Measurements from ENCODE around the gene PACSIN2.
"Not testable (repeated sequence)": the region's sequence is repeated elsewhere in the genome, so short reads cannot be mapped to it uniquely, and the experiment has no call there.

PACSIN2 gene, protein sequence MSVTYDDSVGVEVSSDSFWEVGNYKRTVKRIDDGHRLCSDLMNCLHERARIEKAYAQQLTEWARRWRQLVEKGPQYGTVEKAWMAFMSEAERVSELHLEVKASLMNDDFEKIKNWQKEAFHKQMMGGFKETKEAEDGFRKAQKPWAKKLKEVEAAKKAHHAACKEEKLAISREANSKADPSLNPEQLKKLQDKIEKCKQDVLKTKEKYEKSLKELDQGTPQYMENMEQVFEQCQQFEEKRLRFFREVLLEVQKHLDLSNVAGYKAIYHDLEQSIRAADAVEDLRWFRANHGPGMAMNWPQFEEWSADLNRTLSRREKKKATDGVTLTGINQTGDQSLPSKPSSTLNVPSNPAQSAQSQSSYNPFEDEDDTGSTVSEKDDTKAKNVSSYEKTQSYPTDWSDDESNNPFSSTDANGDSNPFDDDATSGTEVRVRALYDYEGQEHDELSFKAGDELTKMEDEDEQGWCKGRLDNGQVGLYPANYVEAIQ

DNA sequence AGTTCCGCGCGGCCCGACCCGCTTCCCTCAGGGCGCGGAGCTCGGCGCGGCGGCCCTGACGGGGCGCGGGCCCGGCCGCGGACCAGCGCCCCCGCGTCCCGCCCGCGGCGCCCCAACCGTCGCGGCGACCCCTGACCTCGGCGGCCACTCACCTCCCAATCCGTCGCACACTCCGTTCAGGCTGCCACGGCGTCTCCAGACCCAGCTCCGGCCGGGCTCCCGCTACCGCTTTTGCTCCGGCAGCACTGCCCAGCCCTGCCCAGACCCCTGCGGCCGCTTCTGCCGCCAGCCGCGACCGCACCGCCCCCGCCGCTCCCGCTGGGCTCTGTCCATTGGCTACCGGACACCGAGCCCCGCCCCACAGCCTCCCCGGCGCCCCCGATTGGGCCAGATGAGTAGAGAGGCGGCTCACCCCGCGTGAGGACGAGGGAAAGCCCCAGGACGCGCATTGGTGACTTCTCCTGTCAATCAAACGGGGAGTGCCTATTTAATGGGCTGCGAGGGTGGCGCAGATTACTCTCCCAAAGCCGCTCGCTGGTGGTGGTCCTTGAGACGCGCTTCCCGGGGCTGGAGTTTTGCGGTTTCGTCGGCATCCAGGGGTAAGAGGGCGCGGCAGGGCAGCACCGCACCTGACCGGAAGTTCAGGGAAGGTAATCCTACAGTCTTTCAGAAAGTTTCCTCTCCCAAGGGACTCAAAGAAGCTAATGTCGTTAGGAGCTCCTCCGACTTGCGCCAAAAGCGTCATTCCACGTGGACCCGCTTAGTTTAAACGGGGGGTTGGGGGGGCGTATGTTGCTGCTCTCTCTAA lies at the start of gene PACSIN2:
TSS of gene PACSIN2 (minus strand) at position 281 of the 808 bp plus-strand sequence. CDS start 103,069 bp downstream, outside the sequence.
- peak; percentile 96 to 99 for DNase-seq

DNA sequence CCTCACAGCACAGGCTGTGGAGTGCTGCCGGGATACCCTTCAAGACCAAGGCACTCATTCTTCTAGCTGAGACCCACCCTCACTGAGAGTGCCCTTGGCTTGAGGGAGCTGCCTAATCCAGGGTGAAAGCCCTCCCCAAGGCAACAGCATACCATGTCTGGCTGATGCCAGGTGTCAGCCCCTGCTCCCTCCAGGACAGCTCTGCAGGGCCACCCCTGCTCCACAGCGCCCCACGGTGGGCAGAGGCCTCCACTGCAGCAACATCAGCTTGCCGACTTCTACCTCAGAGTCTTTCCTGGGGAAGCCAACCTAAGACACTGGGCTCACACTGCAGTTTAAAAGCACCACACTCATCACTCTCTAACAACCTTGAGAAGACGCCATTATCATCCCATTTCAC lies 45.2 kb upstream of the PACSIN2 start:
- no peak for DNase-seq

DNA sequence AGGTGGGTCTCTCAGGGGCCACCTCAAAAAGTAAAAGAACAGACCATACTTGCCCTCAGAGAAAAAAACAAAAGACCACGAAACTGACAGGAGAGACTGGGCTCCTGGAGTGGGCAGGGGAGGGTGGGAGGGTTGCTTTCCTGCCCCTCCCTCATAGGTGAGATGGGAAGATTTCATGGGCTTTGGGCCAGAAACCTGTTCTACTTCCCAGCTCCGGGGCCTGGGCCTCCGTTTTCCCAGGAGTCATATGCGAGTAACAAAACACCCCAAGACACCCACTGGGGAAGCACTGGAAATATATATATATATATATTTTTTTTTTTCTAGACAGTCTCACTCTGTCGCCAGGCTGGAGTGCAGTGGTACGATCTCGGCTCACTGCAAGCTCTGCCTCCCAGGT lies 42.7 kb upstream of the PACSIN2 start:
- no peak for DNase-seq

DNA sequence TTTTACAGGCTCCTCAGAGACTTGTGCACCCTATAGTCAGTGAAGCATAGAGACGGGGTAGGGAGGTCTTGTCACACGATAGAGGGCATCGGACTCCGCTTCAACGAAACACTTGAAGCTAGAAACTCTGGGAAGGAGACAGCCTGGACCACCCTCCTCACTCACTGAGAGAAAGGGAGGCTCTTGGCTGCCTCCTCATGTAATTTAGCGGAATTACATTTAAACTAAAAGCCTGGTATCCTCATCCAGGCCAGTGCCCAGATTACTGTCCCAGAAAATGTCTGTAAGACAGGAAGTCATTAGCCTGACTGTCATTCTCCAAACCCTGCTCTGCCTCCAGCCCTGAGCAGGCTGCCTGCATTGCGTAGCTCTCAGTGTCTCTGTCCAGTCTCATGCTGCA lies 38.2 kb upstream of the PACSIN2 start:
- no peak for DNase-seq

DNA sequence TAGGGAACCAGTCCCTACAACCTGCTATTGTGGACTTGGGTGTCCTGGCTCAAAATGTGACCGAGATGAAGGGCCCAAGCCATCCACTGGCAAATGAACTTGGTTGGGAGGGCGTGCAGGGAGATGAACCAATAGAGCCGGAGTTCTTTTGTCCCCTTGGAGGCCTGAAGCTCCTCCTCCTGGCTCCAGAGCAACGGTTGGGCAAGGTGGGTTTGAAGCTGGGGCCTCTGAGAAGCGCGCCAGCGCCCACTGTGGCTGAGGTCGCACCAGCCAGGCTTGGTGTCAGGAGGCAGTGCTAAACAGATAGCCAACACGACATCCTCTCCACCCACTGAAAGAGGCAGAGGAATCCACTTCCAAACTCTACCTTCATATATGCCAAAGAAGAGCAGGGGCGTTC lies 36.0 kb upstream of the PACSIN2 start:
- no peak for DNase-seq

DNA sequence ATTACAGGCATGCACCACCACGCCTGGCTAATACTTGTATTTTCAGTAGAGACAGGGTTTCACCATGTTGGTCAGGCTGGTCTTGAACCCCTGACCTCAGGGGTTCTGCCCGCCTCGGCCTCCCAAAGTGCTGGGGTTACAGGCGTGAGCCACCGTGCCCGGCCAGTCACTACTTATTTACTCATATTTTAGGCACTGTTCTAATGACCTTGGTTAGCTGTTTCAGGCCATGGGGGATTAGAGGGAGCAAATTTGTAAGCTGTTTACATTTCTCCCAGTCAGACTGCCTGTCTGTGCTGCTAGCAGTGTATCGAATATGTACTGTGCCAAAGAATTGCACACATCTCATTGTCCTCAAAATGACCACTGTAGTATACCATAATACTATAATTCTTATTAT lies 32.7 kb upstream of the PACSIN2 start:
- DNase-seq = no peak

DNA sequence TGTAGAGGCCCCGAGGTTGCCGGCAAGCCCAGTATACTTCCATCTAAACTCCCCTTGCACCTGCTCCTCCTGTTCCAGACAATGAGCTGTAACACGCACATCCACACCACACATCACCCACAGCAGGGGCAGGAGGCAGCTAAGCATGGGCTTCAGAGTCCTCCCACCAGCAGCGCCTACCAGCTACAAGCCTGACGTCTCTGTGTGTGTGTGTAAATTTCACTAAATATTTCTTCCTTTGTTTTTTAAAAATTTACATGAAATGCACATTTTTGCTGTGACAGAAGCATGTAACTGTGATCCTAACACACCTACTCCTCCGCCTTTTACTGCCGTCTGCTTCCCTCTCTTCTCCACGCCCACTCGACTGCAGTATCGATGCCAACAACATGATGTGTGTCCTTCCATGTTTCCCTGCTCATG lies 29.4 kb upstream of the PACSIN2 start:
- no peak for DNase-seq

DNA sequence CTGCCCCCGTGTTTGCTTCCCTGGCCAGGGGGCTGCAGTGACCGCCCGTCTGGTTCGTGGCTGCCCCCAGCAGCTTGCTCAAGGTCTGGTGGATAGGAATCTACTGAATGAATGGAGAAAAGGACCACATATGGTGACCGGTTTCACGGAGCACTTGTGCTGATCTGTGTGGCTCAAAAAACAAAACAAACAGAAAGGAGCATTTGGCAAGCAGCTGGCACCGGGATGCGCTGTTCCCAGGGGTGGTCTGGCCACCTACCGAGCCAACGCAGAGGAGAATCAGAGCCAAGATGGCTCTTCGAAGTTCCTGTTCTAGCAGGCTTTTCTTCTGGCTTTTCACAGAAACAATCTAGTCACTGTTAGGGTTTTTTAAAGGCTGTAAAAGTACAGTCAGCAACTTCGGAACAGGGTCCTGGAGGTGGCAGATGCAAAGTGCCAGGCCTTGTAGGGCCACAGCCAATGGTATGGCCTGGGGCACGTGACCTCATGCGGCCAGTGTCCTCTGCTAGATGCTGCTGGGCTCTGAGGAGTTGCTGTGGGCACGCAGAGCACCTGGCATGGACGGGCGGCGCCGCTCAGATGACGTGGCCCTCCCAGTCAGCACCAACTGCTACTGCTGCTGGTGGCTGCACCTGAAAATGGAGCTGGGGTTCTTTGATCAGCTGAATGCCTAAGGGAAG lies 27.3 kb upstream of the PACSIN2 start:
- DNase-seq = peak in 1 of 2 donors; percentile 5

DNA sequence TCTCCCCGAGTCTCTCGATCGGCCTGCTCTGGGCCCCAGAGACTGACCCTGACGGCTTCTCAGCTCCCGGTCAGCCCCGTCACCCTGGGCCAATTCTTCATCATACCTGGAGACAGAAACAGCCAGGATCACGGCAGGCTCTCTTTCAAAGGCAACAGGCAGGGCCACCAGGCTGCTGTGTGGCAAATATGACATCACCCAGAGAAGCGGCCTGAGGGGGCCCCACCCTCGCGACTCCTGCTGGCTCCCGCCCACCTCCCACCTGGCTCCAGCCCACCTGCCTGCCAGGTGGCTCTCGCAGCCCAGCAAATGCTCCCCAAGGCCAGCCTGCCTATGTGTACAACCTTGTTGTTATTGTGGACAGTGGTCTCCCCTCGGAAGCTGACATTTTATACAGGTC lies 24.9 kb upstream of the PACSIN2 start:
- DNase-seq = no peak

DNA sequence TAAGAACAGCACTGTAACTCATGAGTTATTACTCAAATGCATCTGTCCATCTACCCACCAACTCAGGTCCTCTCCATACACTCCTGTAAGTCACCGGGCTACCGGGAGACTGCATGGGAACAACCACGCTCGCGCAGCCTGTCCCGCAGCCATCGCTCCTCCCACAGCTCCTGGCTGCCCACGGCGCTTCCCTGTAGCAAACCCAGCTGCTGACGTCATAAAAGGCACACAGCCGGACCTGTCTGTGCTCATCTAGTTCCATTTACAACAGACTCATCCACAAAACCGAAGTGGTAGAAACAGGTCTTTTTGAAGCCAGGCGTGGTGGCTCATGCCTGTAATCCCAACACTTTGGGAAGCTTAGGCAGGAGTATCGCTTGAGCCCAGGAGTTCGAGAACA lies 23.4 kb upstream of the PACSIN2 start:
- DNase-seq = no peak

DNA sequence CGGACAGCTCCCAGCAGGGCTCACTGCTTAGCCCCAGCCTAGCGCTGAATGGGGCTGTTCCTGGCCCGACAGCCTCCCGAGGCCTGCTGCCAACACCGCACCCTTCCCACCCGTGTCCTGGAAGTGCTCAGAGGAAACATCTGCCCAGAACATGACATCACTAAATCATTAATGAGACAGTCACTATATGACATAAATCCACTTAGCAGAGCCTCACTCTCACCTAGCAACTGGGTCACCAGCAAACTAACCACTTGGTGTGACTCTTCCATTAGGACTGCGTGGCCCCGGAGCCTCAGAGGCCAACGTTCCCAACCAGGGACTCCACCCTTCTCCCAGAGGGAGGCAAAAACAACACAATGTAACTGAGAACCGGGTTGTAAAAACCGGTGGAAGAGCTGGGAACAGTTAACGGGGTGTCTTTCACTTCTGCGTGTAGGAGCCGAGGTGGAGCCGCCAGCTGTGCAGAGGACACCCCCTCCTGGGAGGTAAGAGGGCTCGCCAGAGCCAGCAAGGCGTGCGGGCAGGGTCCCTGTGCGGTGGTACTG lies 21.4 kb upstream of the PACSIN2 start:
- no peak for DNase-seq

DNA sequence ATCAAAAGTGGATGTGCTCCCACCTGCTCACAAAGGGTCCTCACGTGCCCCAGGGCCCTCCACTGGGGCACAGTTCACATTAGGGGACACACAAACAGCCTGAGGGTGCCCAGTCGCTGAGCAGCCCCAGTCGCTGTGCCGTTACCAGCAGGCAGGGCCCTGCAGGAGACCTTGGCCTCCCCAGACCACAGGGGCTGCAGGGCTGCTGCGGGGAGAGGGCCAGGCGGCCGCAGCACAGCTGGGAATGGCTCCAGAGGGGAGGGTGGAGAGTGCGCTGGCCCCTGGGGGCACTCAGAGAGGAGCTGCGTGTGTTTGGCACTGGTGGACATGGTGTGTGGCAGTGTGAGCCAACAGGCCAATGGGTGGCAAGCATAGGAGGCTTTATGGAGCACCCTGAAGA lies 20.3 kb upstream of the PACSIN2 start:
- DNase-seq = no peak

DNA sequence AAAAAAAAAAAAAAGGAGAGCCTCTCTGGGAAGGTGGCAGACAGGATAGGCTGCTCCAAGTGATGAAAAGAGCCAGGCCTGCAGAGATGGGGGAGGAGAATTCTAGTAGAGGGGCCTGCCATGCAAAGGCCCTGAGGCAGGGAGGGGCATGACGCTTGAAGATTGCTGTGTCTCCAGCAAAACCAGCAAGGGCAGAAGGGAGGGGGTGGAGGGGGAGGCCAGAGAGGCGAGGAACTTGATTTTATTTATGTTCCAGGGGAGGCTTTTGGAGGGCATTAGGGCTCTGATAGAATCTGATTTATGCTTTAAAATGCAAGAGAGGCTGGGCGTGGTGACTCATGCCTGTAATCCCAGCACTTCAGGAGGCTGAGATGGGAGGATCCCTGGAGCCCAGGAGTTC lies 16.7 kb upstream of the PACSIN2 start:
- no peak for DNase-seq

DNA sequence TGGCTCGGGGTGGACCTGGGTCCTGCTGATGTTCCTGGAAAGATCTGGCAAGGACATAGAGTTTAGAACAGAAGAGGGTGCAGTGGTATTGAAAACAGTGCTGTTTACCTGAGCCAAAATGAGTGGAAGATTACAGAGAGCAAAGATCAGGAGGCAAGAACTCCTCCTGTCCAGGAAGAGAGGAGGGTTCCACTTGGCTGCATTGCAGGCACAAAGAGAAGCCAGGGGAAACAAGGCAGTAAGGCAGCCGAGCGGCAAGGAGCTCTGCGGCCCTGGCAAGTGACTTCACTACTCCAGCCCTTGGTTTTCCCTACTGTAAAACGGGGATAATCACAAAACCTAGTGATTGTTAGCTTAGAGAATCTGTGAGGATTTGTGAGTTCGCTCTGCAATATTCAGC lies 3.7 kb upstream of the PACSIN2 start:
- DNase-seq = no peak

DNA sequence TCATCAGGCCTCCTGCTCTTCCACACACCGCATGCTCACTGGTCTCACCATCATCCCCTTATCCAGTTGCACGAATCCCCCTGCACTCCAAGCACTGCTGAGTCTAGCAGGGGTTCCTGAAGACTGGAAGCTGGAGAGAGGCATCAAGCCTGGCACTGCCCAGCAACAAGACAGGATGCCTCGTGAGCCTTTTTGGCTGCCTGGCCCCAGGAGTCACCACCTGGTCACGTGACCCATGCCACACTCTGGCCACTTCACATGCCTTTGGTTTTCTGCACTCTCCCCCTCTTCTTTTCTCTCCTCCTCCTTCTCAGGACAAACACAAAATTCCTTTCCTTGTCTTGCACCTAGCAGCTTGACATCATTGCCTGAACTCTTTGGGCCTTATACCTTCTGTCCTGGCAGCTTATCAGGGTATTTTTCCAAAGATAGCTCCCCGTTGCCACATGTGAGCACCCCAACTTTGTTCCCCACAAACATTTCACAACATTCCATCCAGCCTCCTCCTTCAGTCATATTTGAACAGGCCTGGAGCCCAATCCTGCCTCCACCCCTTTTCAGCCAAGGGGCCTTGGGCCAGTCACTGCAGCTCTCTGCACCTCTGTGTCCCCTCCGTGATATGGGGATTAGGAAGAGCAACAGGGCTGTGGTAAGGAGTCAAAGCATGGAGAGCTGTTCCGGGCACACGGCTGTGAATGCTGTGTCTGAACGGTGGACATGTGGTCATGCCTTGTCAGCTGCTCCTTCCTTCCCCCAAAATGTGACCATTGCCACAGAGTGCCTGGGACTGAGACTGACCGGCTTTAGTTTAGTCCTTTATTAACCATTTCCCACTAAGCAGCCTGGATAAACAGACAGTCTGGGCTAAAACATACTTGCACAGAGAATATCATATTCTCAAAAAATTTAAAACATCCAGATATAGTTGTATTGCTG lies 2.8 kb upstream of the PACSIN2 start:
- DNase-seq = no peak

DNA sequence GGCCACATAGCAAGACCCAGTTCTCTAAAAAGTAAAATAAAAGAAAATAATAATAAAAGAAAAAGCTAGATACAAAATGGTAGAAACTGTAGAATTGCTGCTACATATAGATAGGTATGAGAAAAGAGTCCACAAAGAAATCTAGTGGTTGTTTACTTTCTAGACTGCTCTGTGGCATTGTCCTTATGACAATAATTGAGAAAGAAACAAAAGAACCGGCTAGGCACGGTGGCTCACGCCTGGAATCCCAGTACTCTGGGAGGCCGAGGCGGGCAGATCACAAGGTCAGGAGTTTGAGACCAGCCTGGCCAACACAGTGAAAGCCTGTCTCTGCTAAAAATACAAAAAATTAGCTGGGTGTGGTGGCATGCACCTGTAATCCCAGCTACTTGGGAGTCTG lies 1.2 kb upstream of the PACSIN2 start:
- DNase-seq = not testable (repeated sequence)

DNA sequence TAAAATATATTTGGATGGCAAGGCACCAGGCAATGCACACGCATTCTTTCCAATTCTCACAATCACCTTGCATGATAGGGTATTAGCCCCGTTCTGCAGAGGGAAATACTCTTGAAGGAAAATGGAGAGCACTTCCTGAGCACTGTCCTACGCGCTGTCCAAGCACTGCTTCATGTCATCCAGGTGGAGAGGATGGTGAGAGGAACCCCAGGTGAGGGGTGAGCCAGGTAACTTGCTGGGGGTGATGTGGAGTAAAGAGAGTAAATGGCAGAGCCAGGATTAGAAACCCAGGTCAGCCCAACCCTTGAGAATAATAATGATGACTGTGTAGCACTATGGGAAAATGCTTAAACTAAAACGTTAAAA lies 711 bp upstream of the PACSIN2 start:
- no peak for DNase-seq

DNA sequence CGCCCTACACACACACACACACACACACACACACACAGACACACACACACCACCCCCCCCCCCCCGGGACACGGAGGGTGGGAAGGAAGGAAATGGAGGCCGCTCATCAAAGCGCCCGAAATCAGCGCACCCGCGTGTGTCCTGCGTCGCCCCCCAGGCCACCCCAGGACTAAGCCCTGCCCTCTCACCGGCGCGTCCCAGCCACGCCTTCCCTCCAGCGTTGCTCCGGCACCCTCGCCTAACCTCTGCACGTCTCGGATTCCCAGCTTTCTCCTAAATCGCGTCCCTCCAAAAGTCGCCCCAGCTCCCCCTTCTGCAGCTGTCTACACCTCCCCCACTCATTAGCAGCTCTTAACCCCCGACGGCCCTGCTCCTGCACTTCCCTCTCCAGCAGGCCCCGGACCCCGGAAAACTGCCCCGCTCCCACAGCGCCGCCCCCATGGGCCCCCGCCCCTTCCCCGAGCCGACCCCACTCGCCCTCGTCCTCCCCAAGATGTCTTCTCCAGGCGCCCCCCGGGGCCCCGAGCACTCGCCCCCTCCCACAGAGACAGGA lies 557 bp downstream of the PACSIN2 start:
- no peak for DNase-seq

DNA sequence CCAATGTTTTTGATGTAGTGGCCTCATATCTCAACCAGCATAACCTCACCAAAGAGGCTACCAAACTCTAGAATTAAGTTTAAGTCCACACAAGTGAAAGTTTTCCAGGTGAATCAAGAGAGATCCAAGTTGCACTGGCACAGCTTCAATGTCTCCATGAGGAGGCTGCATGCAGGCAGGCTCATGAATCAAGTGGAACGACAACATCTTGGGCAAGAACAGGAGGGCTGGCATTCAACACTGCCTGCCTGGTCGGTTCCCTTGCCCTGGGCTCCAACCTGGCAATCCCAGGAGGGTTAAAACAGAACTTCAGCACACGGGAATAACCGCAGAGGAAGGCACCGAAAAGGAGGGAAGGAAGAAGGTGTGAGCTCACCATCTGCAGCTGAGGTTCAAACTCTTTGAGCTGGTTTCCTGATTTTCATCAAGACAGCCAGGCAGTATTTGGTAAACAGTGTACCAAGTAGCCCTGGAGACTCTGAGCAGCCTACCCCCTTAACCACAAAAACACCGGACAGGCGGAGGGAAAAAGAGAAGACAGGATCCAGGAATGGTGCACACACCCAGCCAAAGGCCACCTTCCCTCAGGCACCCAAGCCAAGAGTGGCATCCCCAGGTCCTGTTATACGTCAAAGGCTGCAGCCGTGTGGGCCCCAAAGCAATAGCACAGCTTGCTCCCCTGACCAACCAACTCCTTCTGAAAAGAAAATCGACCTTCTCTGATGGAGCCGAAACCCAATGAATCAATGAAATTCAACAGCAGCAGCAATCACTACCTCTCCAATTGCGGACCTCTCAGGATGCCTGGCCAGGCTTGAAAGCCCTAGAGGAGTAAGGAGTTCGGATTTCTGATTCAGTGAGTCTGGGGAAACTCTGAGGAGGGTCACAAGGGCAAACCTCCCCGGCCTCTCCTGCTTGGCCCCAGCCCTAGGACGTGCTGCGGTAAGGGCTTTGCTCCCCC lies 1.3 kb downstream of the PACSIN2 start:
- DNase-seq = no peak

DNA sequence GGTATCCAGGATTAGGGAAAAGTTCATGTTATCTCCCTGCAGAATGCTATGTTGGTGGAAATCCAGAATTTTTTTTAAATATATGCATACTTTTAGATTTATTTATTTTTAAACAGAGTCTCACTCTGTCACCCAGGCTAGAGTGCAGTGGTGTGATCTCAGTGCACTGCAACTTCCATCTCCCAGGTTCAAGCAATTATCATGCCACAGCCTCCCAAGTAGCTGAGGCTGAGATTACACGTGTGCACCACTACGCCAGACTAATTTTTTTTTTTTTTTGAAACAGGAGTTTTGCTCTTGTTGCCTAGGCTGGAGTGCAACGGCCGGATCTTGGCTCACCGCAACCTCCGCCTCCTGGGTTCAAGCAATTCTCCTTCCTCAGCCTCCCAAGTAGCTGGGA lies 2.6 kb downstream of the PACSIN2 start:
- DNase-seq = no peak
